Measurements from ENCODE around the gene ADCY1.
A peak's percentile ranks its signal among the peaks of the same experiment; 100 is the strongest.

ADCY1 gene

DNA sequence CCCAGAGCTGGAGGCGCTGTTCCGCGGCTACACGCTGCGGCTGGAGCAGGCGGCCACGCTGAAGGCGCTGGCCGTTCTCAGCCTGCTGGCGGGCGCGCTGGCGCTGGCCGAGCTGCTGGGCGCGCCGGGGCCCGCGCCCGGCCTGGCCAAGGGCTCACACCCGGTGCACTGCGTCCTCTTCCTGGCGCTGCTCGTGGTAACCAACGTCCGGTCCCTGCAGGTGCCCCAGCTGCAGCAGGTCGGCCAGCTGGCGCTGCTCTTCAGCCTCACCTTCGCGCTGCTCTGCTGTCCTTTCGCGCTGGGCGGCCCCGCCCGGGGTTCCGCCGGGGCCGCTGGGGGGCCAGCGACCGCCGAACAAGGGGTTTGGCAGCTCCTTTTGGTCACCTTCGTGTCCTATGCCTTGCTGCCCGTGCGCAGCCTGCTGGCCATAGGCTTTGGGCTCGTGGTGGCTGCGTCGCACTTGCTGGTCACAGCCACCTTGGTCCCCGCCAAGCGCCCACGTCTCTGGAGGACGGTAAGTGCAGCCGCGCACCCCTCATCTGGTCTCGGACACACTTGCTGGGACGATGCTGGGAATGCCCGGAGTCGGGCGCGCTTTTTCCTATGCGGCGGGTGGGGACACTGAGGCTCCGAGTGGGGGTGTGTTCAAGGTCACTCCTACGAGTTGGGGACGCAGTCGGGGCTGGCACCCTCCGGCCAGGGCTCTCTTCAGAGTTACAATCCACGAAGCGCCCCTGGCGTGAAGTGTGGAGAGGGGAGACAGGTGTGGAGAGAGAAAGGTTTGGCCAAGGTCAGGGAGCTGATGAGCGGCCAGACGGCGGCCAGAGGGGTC lies 717 bp downstream of the ADCY1 start:
- no peaks in the 10 kb centered on the region for H4K20me1 ChIP-seq (ENCODE audit: insufficient read depth, low read length)
- DNase-seq: peak; percentile 79
- H3K27ac ChIP-seq (ENCODE audit: low read length): no peak overlapping the region
- peak overlapping the region; percentile 100 for H3K4me2 ChIP-seq (ENCODE audit: low read depth, low read length)
- H3K9ac ChIP-seq (ENCODE audit: low read length): peak overlapping the region; percentile 75
- no peaks in the 10 kb centered on the region for H3K36me3 ChIP-seq (replicated peaks; ENCODE audit: insufficient read depth, low read length)
- no peaks in the 10 kb centered on the region for H3K9me3 ChIP-seq (replicated peaks; ENCODE audit: insufficient read depth, low read length)
- no peaks in the 10 kb centered on the region for H3K9me2 ChIP-seq (replicated peaks; ENCODE audit: insufficient read depth, low read length)
- peaks cover 13% of the 10 kb centered on the region for H3K79me2 ChIP-seq (ENCODE audit: low read length)
- H2AFZ ChIP-seq (ENCODE audit: low read length): peak overlapping the region; percentile 64
- no peaks in the 10 kb centered on the region for H3F3A ChIP-seq (ENCODE audit: insufficient read depth, low read length)
- H3K4me3 ChIP-seq (ENCODE audit: low read length): peak overlapping the region; percentile 93
- TF ChIP-seq EZH2phosphoT487 (IDR thresholded peaks at IDR 0.05; ENCODE audit: low read length) (no peak), EZH2 (optimal IDR thresholded peaks at IDR 0.05; ENCODE audit: low read depth, low read length) (no peak)
- TF ChIP-seq, protein P1, sequence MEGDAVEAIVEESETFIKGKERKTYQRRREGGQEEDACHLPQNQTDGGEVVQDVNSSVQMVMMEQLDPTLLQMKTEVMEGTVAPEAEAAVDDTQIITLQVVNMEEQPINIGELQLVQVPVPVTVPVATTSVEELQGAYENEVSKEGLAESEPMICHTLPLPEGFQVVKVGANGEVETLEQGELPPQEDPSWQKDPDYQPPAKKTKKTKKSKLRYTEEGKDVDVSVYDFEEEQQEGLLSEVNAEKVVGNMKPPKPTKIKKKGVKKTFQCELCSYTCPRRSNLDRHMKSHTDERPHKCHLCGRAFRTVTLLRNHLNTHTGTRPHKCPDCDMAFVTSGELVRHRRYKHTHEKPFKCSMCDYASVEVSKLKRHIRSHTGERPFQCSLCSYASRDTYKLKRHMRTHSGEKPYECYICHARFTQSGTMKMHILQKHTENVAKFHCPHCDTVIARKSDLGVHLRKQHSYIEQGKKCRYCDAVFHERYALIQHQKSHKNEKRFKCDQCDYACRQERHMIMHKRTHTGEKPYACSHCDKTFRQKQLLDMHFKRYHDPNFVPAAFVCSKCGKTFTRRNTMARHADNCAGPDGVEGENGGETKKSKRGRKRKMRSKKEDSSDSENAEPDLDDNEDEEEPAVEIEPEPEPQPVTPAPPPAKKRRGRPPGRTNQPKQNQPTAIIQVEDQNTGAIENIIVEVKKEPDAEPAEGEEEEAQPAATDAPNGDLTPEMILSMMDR (IDR thresholded peaks at IDR 0.05; ENCODE audit: low read length): peak; percentile 15
- peaks cover 8% of the 10 kb centered on the region; the same call in 1 of the 2 replicates for H3K4me1 ChIP-seq (ENCODE audit: low read length)
- no peaks in the 10 kb centered on the region for H3K27me3 ChIP-seq (replicated peaks; ENCODE audit: insufficient read depth, low read length)

DNA sequence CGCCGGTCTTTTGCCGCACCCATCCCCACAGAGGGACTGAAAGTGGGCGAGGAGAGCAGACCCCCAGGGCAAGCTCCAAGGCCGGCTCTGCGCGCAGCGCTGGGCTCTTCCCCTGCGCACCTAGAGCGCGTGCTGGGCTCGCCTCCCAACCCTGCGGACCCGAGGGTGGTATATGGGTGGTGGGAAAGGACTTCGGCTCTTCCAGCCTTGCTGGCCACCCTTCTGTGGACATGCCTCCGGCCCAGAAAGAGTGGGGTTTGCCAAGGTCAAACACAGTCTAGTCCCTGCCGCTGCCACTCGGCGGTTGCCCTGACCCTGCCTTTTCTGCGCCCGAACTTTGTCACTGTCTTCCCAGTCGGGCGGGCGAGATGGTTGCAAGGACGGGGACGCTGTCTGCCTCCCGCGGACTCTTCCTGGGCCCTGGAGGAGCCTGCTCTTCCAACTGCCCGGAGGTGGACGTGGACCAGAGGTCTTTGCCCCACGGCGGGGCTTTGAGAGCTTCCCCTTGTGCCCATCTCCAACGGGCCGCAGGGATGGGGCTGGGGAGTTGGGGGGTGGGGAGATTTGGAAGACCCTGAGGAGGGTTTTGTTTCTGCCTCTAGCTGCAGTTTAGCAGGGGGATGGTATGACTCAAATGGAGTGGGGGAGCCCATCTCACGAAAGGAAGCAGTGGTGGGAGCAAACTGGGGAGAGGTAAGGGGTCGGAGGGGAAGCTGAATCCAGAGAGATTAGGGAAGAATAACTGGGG lies 1.5 kb downstream of the ADCY1 start:
- TF ChIP-seq EZH2 (optimal IDR thresholded peaks at IDR 0.05; ENCODE audit: low read depth, low read length) (no peak), EZH2phosphoT487 (IDR thresholded peaks at IDR 0.05; ENCODE audit: low read length) (no peak)
- TF ChIP-seq, protein P1 (IDR thresholded peaks at IDR 0.05; ENCODE audit: low read length): no peak
- peak overlapping the region; percentile 100 for H3K4me2 ChIP-seq (ENCODE audit: low read depth, low read length)
- H3K4me1 ChIP-seq (ENCODE audit: low read length): peaks cover 8% of the 10 kb centered on the region; the same call in 1 of the 2 replicates
- peak overlapping the region; percentile 75; the same call in 1 of the 2 replicates for H3K9ac ChIP-seq (ENCODE audit: low read length)
- H4K20me1 ChIP-seq (ENCODE audit: insufficient read depth, low read length): no peaks in the 10 kb centered on the region
- no peak overlapping the region for H3K27ac ChIP-seq (ENCODE audit: low read length)
- no peaks in the 10 kb centered on the region for H3K9me2 ChIP-seq (replicated peaks; ENCODE audit: insufficient read depth, low read length)
- no peak for DNase-seq
- H3K79me2 ChIP-seq (ENCODE audit: low read length): peaks cover 13% of the 10 kb centered on the region
- no peaks in the 10 kb centered on the region for H3K9me3 ChIP-seq (replicated peaks; ENCODE audit: insufficient read depth, low read length)
- peak overlapping the region; percentile 93 for H3K4me3 ChIP-seq (ENCODE audit: low read length)
- 0 out of 2 replicates have a peak overlapping the region, but pooled peaks have one; percentile 64 for H2AFZ ChIP-seq (ENCODE audit: low read length)
- no peaks in the 10 kb centered on the region for H3F3A ChIP-seq (ENCODE audit: insufficient read depth, low read length)
- no peaks in the 10 kb centered on the region for H3K36me3 ChIP-seq (replicated peaks; ENCODE audit: insufficient read depth, low read length)
- no peaks in the 10 kb centered on the region for H3K27me3 ChIP-seq (replicated peaks; ENCODE audit: insufficient read depth, low read length)

GRCh38 chr7:45576249-45576929 lies 2.2 kb downstream of the ADCY1 start:
- Histone ChIP-seq H3K4me3 (ENCODE audit: low read length) (no peak overlapping the region), H4K20me1 (ENCODE audit: insufficient read depth, low read length) (no peaks in the 10 kb centered on the region), H3K4me2 (ENCODE audit: low read depth, low read length) (no peak overlapping the region), H3K4me1 (ENCODE audit: low read length) (peaks cover 8% of the 10 kb centered on the region; the same call in 1 of the 2 replicates), H3F3A (ENCODE audit: insufficient read depth, low read length) (no peaks in the 10 kb centered on the region), H3K79me2 (ENCODE audit: low read length) (peaks cover 13% of the 10 kb centered on the region), H3K27ac (ENCODE audit: low read length) (no peak overlapping the region), H3K9me3 (replicated peaks; ENCODE audit: insufficient read depth, low read length) (no peaks in the 10 kb centered on the region), H2AFZ (ENCODE audit: low read length) (no peak overlapping the region), H3K27me3 (replicated peaks; ENCODE audit: insufficient read depth, low read length) (no peaks in the 10 kb centered on the region), H3K9me2 (replicated peaks; ENCODE audit: insufficient read depth, low read length) (no peaks in the 10 kb centered on the region), H3K36me3 (replicated peaks; ENCODE audit: insufficient read depth, low read length) (no peaks in the 10 kb centered on the region), H3K9ac (ENCODE audit: low read length) (no peak overlapping the region)
- no peak for TF ChIP-seq EZH2 (optimal IDR thresholded peaks at IDR 0.05; ENCODE audit: low read depth, low read length)
- TF ChIP-seq, protein P1 (IDR thresholded peaks at IDR 0.05; ENCODE audit: low read length): no peak
- TF ChIP-seq EZH2phosphoT487 (IDR thresholded peaks at IDR 0.05; ENCODE audit: low read length): no peak
- DNase-seq: no peak
